NCI-H1105 treated with DMSO at 0.1 percent for 48 hours (cell line): ENCODE results near the gene CHMP5.

Experiments used
- DNase-seq: peaks from one replicate; lab custom pipeline; 2025; lab: John Stamatoyannopoulos, UW

CHMP5 gene

GRCh38 chr9:33244137-33244784 lies 20.6 kb upstream of the CHMP5 start:
- DNase-seq = no peak

- DNase-seq = no peak
Measured at GRCh38 chr9:33245341-33245740, 19.5 kb upstream of the CHMP5 start.

GRCh38 chr9:33246269-33246860 lies 18.5 kb upstream of the CHMP5 start:
- no peak for DNase-seq

- DNase-seq = no peak
Measured at GRCh38 chr9:33248606-33249005, 16.2 kb upstream of the CHMP5 start.

DNA sequence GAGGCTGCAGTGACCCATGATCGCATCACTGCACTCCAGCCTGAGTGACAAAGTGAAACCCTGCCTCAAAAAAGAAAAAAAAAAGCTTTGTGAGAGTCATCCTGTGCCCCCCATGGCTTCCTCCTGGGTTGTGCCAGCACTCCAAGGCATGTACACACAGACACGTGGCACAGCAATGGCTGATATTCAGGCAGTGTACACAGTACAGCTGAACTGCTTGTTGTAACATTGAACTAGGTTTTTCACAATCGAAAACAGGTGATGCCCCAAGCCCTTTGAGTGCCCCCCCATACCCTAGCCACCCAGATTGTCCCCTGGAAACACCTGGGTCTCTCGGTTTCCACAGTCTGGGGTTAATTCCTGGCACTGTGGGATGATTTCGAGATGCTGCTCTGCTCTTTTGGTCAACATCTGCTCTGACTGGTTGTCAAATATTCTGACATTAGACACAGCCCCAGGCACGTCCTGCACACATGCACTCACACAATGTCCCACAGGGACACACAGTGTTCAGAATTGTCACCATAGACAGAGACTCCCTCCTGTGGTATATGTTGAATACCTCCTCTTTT lies 15.7 kb upstream of the CHMP5 start:
- DNase-seq = no peak

DNA sequence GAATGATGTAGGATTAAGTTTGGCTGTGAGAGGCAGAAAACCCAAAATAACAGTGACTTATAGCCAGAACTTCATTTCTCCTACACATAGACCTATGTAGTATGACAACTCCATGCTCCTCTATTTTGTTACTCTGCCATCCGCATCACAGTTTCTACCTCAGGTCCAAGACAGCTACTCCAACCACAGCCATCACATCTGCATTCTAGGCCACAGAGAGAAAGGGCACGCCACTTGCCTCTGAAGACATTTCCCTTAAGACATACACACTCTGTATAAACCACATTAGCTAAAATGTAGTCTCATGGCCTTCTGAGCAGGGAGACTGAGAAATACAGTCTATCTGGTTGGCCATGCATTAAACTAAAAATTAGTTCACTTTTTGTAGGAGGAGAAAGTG lies 14.9 kb upstream of the CHMP5 start:
- DNase-seq = no peak

DNA sequence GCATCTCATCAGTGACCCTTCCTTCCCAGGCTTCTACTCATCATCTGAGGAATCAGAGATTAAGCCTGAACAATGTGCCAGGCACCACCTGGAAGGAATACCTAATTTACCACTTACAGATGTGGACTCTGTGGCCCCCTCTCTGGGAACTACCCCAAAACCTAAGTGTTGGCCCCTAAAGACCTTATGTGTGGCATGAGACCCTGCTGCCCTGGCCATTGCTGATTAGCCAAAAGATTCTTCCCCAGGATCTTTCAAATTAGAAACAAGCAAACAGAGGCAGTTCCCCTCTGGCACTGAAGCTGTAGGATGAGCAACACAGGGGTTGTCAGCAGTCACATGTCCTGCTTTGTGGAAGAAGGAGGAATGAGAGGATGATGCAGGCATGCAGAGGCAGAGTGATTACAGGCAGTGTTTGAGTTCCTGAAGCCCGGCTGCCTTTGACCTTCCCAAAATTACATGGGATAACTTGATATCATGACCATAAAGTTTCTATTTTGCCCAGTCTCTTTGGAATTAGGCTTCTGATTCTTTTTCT lies 14.3 kb upstream of the CHMP5 start:
- DNase-seq = no peak

GRCh38 chr9:33254211-33254610 lies 10.6 kb upstream of the CHMP5 start:
- DNase-seq = no peak

DNA sequence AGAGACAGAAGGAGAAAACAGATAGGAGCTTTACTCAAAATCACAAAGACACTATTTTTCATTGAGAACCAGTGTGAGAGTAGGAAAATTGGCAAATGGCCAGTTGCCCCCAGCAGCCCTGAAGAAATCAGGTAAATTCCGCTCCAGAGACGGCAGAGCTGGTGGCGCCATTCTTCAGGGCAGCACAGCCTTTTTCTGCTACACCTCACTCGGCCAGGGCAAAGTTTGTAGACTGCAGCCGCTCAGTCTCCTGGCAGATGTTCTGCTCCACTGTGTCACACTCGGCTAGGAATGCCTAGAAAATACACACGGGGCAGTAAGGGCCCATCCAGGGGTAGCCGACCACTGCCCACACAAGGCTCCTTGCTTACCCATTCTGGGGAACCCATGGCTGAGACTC lies 9.8 kb upstream of the CHMP5 start:
- DNase-seq = no peak

- no peak for DNase-seq
Measured at GRCh38 chr9:33255471-33255870, 9.4 kb upstream of the CHMP5 start.

- DNase-seq = no peak
Measured at GRCh38 chr9:33256236-33256635, 8.6 kb upstream of the CHMP5 start.

DNA sequence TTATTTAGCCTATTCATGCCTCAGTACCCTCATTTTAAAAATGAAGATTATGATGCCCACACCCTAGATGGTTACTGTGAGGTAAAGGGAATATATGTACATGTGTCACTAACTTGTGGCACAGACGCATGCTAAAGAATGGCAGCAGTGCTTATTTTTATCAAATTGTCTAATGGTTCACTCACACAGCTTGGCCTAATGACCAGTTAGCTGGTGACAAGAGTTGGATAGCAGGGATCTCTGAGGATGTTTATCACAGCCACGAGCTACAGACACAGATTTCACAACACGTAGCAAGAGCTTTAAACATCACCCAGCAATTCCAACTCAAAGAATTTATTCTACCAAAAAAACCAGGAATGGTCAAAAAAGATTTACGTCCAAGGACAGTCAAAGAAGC lies 7.6 kb upstream of the CHMP5 start:
- DNase-seq = no peak

GRCh38 chr9:33260372-33260771 lies 4.5 kb upstream of the CHMP5 start:
- DNase-seq = no peak

- peak; percentile 16 for DNase-seq
Measured at GRCh38 chr9:33263131-33264002, 1.5 kb upstream of the CHMP5 start.

DNA sequence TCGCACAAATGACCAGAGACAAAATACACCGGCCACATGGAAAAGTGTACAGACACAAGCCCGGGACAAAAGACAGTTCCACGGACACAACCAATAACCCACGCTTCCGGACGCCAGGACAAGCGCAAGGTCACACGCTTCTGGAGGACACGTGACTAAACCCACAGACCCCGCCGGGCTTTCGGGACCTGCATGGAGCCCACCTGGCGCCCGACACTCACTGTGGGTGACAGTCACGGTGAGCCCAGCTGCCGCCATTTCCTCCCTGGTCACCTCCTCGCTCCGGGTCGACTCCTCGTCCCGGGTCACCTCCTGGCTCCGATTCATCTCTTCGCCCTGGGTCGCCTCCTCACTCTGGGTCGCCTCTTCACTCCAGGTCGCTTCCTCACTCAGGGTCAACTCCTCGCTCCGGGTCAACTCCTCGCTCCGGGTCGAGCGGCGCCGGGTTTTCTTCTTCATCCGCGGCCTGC lies 811 bp upstream of the CHMP5 start:
- peak; percentile 29 for DNase-seq

GRCh38 chr9:33265211-33265865 lies 489 bp downstream of the CHMP5 start:
- no peak for DNase-seq

- no peak for DNase-seq
Measured at GRCh38 chr9:33267151-33267767, 2.4 kb downstream of the CHMP5 start.

- no peak for DNase-seq
Measured at GRCh38 chr9:33270146-33270545, 5.3 kb downstream of the CHMP5 start.

DNA sequence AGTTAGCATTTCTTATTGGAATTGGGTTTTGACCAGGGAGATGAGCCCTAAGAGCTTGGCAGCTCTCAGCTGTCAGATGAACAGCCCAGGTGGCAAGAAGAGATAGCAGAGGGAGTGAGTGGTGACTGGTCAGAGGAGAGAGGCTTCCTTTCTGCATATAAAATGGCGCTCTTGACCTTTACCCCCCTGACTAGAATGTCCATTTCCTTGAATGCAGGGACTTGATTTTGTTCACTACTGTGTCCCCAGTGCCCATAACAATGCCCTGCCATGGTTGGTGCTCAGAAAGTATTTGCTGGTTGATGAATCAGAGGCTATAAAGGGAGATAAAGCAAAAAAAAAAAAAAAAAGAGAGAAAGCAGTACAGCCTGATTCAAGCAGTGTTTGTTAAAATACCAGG lies 7.2 kb downstream of the CHMP5 start:
- DNase-seq = no peak

- no peak for DNase-seq
Measured at GRCh38 chr9:33273266-33273971, 8.6 kb downstream of the CHMP5 start.

- no peak for DNase-seq
Measured at GRCh38 chr9:33273972-33274328, 9.1 kb downstream of the CHMP5 start.
